H1 (cell line): ENCODE measurements around the gene SIRT5. TPM values are rescaled to one million over a fixed set of nuclear protein-coding genes. Genes with fewer than 3 reads are reported as not detected.
A peak's percentile ranks its signal among the peaks of the same experiment; 100 is the strongest.

Experiments
- CTCF ChIA-PET: fragments of 300-600 bp; sonication (Branson Sonifier 250); formaldehyde crosslinking; loops from one replicate; lab custom pipeline; 2021; ENCODE audit not compliant: partially characterized antibody; lab: Charles Lee
- POLR2A ChIA-PET: fragments of 300-600 bp; sonication (Branson Sonifier 250); formaldehyde crosslinking; loops from one replicate; lab custom pipeline; 2021; ENCODE audit warnings: inconsistent platforms; ENCODE audit not compliant: partially characterized antibody; lab: Charles Lee
- DNase-seq, 2 experiments: peaks; one replicate each; pipeline versions ENCODE4 v3.0.0 to v3.0.0-alpha.2; 2010 to 2022; ENCODE audit warnings: low spot score in 2 of 2, low read depth in 1 of 2, mixed read lengths in 1 of 2
- FAIRE-seq: peaks from 2 replicates; lab custom pipeline; 2011; peaks lifted over from hg19 to GRCh38; lab: Jason Lieb, UNC
- H2AFZ ChIP-seq: 2 replicates; pipeline ENCODE4 v1.8.1; 2012; ENCODE audit warnings: low read length, inconsistent platforms
- H2AK5ac ChIP-seq: 2 replicates; pipeline ENCODE4 v1.6.1; 2013; ENCODE audit warnings: low read depth, low read length
- H2BK120ac ChIP-seq: replicated peaks from 2 replicates; pipeline ENCODE3; 2013; ENCODE audit warnings: low read depth, low read length, inconsistent platforms
- H2BK12ac ChIP-seq: 2 replicates; pipeline ENCODE4 v1.6.1; 2013; ENCODE audit warnings: low read depth, low read length
- H2BK15ac ChIP-seq: 2 replicates; pipeline ENCODE4 v1.6.1; 2013; ENCODE audit warnings: low read length
- H2BK20ac ChIP-seq: 2 replicates; pipeline ENCODE4 v1.6.1; 2013; ENCODE audit warnings: low read length
- H2BK5ac ChIP-seq: 2 replicates; pipeline ENCODE4 v1.6.1; 2013; ENCODE audit warnings: low read depth, low read length
- H3K14ac ChIP-seq: 2 replicates; pipeline ENCODE4 v1.6.1; 2013; ENCODE audit warnings: inconsistent platforms; ENCODE audit not compliant: insufficient read length
- H3K18ac ChIP-seq: 2 replicates; pipeline ENCODE4 v1.6.1; 2013; ENCODE audit warnings: low read length; ENCODE audit errors: extremely low read depth
- H3K23ac ChIP-seq: 2 replicates; pipeline ENCODE4 v1.6.1; 2013; ENCODE audit warnings: inconsistent platforms; ENCODE audit not compliant: insufficient read length
- H3K23me2 ChIP-seq: 2 replicates; pipeline ENCODE4 v1.6.1; 2013; ENCODE audit warnings: low read depth, low read length
- H3K27ac ChIP-seq: 2 replicates; pipeline ENCODE4 v1.6.1; 2011; ENCODE audit warnings: low read depth, low read length, inconsistent platforms
- H3K27me3 ChIP-seq, 4 experiments: replicated peaks in 1 of 4; 1 replicate in 1 of 4; 2 replicates in 3 of 4; pipeline versions ENCODE4 v1.6.1 to v1.8.1; 2011 to 2013; ENCODE audit warnings: low read length in 3 of 4, mild to moderate bottlenecking in 3 of 4, inconsistent platforms in 2 of 4, mixed read lengths in 2 of 4, moderate library complexity in 1 of 4; ENCODE audit not compliant: control insufficient read depth in 3 of 4, insufficient read depth in 3 of 4; ENCODE audit errors: extremely low read depth in 1 of 4
- H3K36me3 ChIP-seq, 4 experiments: 2 replicates each; pipeline versions ENCODE4 v1.6.1 to v1.8.1; 2011 to 2013; ENCODE audit warnings: mild to moderate bottlenecking in 4 of 4, low read length in 3 of 4, moderate library complexity in 2 of 4, control low read depth in 1 of 4, inconsistent platforms in 1 of 4; ENCODE audit not compliant: insufficient read depth in 4 of 4, control insufficient read depth in 2 of 4
- H3K4ac ChIP-seq: replicated peaks from 2 replicates; pipeline ENCODE3; 2013; ENCODE audit warnings: low read length, low read depth, mixed read lengths, inconsistent platforms; ENCODE audit not compliant: insufficient read length
- H3K4me1 ChIP-seq, 4 experiments: replicated peaks in 1 of 4; 1 replicate in 1 of 4; 2 replicates in 3 of 4; pipeline versions ENCODE4 v1.6.1 to v1.8.1; 2011 to 2013; ENCODE audit warnings: low read length in 3 of 4, inconsistent platforms in 2 of 4, mixed read lengths in 1 of 4; ENCODE audit not compliant: insufficient read depth in 4 of 4, control insufficient read depth in 3 of 4
- H3K4me2 ChIP-seq, 2 experiments: 2 replicates each; pipeline versions ENCODE4 v1.6.1 to v1.8.1; 2011 to 2013; ENCODE audit warnings: low read depth in 2 of 2, low read length in 2 of 2, control low read depth in 1 of 2, inconsistent platforms in 1 of 2, mild to moderate bottlenecking in 1 of 2; ENCODE audit not compliant: insufficient read depth in 1 of 2
- H3K4me3 ChIP-seq, 4 experiments: fragments of 200-600, 300-600 bp in 1 of 4; sonication (generic), shearing (Covaris generic), sonication (Bioruptor Twin) in 1 of 4; 2 replicates each; pipeline versions ENCODE4 v1.5.1 to v1.8.1; 2011 to 2016; ENCODE audit warnings: low read length in 4 of 4, low read depth in 3 of 4, control low read depth in 2 of 4, inconsistent platforms in 2 of 4, mild to moderate bottlenecking in 2 of 4, mixed read lengths in 1 of 4, moderate library complexity in 1 of 4; ENCODE audit not compliant: insufficient read depth in 2 of 4; ENCODE audit errors: extremely low read depth in 1 of 4
- H3K56ac ChIP-seq: replicated peaks from 2 replicates; pipeline ENCODE3; 2013; ENCODE audit warnings: low read depth, mild to moderate bottlenecking, mixed read lengths, low read length, inconsistent platforms; ENCODE audit not compliant: insufficient read length
- H3K79me1 ChIP-seq: 2 replicates; pipeline ENCODE4 v1.6.1; 2013; ENCODE audit warnings: low read depth, low read length, control low read depth
- H3K79me2 ChIP-seq, 2 experiments: 2 replicates each; pipeline versions ENCODE4 v1.6.1 to v1.8.1; 2012 to 2013; ENCODE audit warnings: low read length in 2 of 2, mild to moderate bottlenecking in 2 of 2, inconsistent platforms in 1 of 2; ENCODE audit not compliant: insufficient read depth in 2 of 2, control insufficient read depth in 1 of 2
- H3K9ac ChIP-seq, 4 experiments: replicated peaks in 1 of 4; 1 replicate in 1 of 4; 2 replicates in 3 of 4; pipeline versions ENCODE4 v1.6.1 to v1.8.1; 2011 to 2013; ENCODE audit warnings: low read depth in 3 of 4, low read length in 3 of 4, control low read depth in 2 of 4, mild to moderate bottlenecking in 2 of 4, moderate library complexity in 2 of 4, inconsistent platforms in 1 of 4; ENCODE audit errors: extremely low read depth in 1 of 4
- H3K9me3 ChIP-seq, 2 experiments: 2 replicates each; pipeline versions ENCODE4 v1.6.1 to v1.8.1; 2012 to 2013; ENCODE audit warnings: mild to moderate bottlenecking in 2 of 2, moderate library complexity in 2 of 2, control low read depth in 1 of 2, inconsistent platforms in 1 of 2, low read depth in 1 of 2, low read length in 1 of 2, mixed read lengths in 1 of 2; ENCODE audit not compliant: insufficient read depth in 2 of 2
- H4K20me1 ChIP-seq, 2 experiments: replicated peaks in 1 of 2; 2 replicates each; pipeline versions ENCODE3 to v1.8.1; 2011 to 2013; ENCODE audit warnings: inconsistent platforms in 2 of 2, low read length in 2 of 2, mild to moderate bottlenecking in 1 of 2; ENCODE audit not compliant: insufficient read depth in 2 of 2, control insufficient read depth in 1 of 2
- H4K5ac ChIP-seq: 2 replicates; pipeline ENCODE4 v1.6.1; 2013; ENCODE audit warnings: low read length, low read depth, mixed read lengths, inconsistent platforms; ENCODE audit not compliant: insufficient read length
- H4K8ac ChIP-seq: 2 replicates; pipeline ENCODE4 v1.8.0; 2013; ENCODE audit warnings: mild to moderate bottlenecking, moderate library complexity, low read length, inconsistent platforms; ENCODE audit not compliant: insufficient read depth; ENCODE audit errors: extremely low read depth
- H4K91ac ChIP-seq: replicated peaks from 2 replicates; pipeline ENCODE3; 2013; ENCODE audit warnings: low read length, mixed read lengths, inconsistent platforms; ENCODE audit not compliant: insufficient read length
- CHD2 ChIP-seq: IDR thresholded peaks from 2 replicates; pipeline ENCODE4 v1.6.1; 2012; ENCODE audit warnings: low read length, improper control_type of control experiment
- RFX5 ChIP-seq: IDR thresholded peaks from 2 replicates; pipeline ENCODE4 v1.6.1; 2011; ENCODE audit warnings: low read depth, low read length, improper control_type of control experiment, borderline replicate concordance
- WGBS, 2 experiments: shearing (Covaris generic) in 1 of 2; methylation state at CpG; one replicate each; pipeline versions ENCODE4 v1.1.6 to v1.1.7; 2013 to 2015; ENCODE audit warnings: low lambda C conversion rate in 2 of 2, mixed read lengths in 2 of 2, inconsistent platforms in 1 of 2, low coverage in 1 of 2, missing lambda C conversion rate in 1 of 2; ENCODE audit not compliant: insufficient replicate concordance in 2 of 2, insufficient coverage in 1 of 2, insufficient read length in 1 of 2; ENCODE audit errors: extremely low coverage in 1 of 2, missing lambda C conversion rate in 1 of 2; 5-methylcytosine and 5-hydroxymethylcytosine counted together
- polyA plus RNA-seq, 7 experiments: library from polyadenylated mRNA; depleted of rRNA in 3 of 7; stranded (reverse) in 5 of 7; unstranded in 2 of 7; fragments of >200 nt in 5 of 7; fragments of 200-250 nt in 2 of 7; gene quantifications; 1 replicate in 5 of 7; 2 replicates in 1 of 7; 4 replicates in 1 of 7; pipeline versions ENCODE4 v1.2.1 to v1.2.3, GENCODE V29; 2011 to 2013; ENCODE audit warnings: missing spikeins in 2 of 7, mixed read lengths in 2 of 7
- total RNA-seq: library from RNA; stranded (reverse); fragmentation: NEBNext Ultra II Directional; extraction: Animal tissue kit (Norgen Biotek cat#: 25700); gene quantifications from 2 replicates; pipeline ENCODE4 v1.2.1, GENCODE V29; 2021

Gene SIRT5
- total and polyA plus RNA-seq, 2 of the 8 experiments (the other 6 are each of a cell fraction or from before 2014, with no cell fraction given): 7.4 to 14.7 TPM

DNA sequence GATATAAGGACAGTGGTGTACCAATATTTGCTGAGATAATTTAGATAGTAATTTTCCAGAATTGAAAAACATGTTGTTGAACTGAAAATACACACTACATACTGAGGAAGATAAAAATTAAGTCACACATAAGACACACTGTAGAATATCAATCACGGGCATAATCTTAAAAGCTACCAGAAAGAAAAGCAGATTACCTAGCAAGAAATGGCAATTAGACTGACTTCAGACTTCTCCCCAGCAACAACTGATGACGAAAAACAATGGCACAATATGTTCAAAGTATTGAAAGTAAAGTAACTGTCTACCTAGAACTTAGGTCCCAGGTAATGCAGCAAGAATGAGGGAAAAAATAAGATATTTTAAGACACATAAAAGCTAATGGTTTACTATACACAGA lies 87.2 kb downstream of the SIRT5 start:
- Histone ChIP-seq H2BK20ac (no peak overlapping the region), H2BK12ac (no peak overlapping the region), H4K20me1 (peaks cover 0 to 4% of the 10 kb centered on the region in 2 experiments), H3K9me3 (no peaks in the 10 kb centered on the region), H3K14ac (no peak overlapping the region), H3K4ac (no peak overlapping the region), H3K79me1 (no peaks in the 10 kb centered on the region), H3K23me2 (no peaks in the 10 kb centered on the region), H4K8ac (no peak overlapping the region), H3K9ac (no peak overlapping the region), H2AK5ac (no peak overlapping the region), H2BK120ac (no peak overlapping the region), H3K79me2 (peaks cover 4 to 79% of the 10 kb centered on the region in 2 experiments; a peak in 3 of 4 replicates), H3K4me3 (no peak overlapping the region), H3K18ac (no peak overlapping the region), H4K91ac (no peak overlapping the region), H3K4me2 (no peak overlapping the region), H3K27me3 (no peaks in the 10 kb centered on the region), H3K56ac (no peak overlapping the region), H3K27ac (no peak overlapping the region), H4K5ac (no peak overlapping the region), H2BK15ac (no peak overlapping the region), H3K23ac (no peak overlapping the region), H2AFZ (no peak overlapping the region), H3K4me1 (peaks cover 0 to 3% (median 0%) of the 10 kb centered on the region in 4 experiments; a peak in 2 of 7 replicates), H3K36me3 (no peaks in the 10 kb centered on the region), H2BK5ac (no peak overlapping the region)
- FAIRE-seq (no peak), DNase-seq (no peak)
- TF ChIP-seq RFX5 (peak; percentile 67; the same call in 1 of the 2 replicates), CHD2 (no peak)
- WGBS, 2 experiments: 84% methylated on average over 2 of the region's 2 CpGs; no CpG with 5 or more reads in 1 of the 2 experiments
- ChIA-PET CTCF (no interaction called here), POLR2A (no interaction called here)
